Smooth muscle cell of the brain vasculature (primary cell): ENCODE measurements around the gene STARD13.

ENCODE experiments used
- DNase-seq: peaks from one replicate; pipeline ENCODE4 v3.0.0-alpha.2; 2012; ENCODE audit warnings: low read depth, low spot score

The STARD13 gene

DNA sequence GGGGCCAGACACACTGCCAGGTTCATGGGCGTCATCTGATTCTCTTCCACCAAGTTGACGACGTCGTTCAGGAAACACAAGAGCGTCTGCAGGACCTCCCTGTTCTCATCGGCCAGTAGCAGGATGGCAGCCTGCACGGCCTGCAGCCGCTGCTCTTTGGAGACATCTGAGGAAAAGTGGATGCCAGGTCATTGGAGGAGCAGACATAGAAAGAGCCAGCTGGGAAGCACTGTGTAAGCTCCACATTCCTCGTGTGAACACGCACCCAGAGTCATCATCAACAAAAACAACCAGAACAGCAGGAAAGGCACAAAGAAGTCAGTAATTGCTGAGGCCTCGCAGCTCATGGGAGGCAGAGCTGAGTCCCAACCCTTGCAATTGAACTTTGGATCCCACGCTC is 172.8 kb downstream of the STARD13 start:
- DNase-seq, result peak; percentile 73

DNA sequence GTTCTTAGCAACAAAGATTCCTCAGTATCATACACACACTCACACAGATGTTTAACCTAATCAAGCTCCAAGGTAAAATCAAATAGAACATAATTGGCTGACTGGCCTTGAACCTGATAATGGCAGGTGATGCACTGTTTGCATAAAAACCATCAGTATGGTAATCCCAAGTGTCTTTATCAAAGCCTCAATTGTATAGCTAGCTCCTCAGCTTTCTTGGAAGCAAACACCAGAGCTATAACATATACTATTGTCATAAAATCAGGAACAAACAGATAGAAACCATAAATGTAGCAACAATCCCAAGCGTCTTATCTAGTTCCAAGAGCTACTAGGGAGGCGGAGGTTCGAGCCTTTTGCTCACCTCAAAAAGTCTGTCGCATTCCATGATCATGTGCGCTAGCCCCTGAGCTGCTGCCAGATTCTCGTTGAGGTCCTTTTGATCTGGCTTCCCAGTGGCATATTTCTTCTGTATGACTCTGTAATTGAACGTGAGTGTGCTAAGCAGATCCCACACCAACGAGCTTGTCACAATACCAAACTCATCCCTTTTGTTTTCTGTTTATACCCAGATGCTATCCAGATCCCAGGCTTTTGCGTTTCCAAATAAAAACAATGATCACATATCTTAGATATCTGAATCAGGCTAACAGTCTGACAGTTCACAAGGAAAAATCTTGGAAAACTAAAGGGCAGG is 174.0 kb downstream of the STARD13 start:
- no peak for DNase-seq

DNA sequence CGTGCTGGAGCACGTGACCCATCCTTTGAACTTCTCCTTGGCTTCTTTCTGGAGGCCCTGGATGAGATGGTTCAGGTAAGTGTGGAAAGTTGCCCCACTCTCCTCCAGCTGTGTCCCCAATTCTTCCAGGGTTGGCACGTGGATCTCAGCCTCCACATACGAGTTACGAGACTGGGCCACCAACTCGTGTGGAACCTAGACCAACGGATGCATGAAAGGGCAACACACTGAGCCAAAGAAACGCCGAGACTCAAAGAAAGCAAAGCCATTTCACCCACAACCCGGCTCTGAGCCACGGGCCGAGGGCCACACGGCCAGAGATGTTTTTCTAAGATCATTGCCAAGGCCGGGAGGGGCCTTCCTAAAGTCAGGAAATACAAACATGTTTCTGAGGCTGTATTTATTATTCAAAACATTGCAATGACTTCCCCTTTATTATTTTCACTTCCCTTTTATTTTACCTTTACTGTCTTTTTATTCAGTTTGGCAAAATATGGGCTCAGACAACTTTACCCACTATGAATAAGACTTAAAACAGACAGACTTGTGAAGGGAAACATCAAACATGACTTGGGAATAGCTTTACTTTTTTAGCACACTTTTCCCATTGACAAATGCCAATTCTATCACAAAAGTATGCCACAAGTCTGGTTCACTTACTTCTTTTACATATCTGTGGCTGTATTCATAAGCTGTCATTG is 174.7 kb downstream of the STARD13 start:
- DNase-seq, result no peak

GRCh38 chr13:33110386-33110712 is 175.2 kb downstream of the STARD13 start:
- no peak for DNase-seq

- DNase-seq, result no peak
These were observed 175.8 kb downstream of the STARD13 start for GRCh38 chr13:33109801-33110200.

GRCh38 chr13:33109271-33109697 is 176.3 kb downstream of the STARD13 start:
- no peak for DNase-seq

DNA sequence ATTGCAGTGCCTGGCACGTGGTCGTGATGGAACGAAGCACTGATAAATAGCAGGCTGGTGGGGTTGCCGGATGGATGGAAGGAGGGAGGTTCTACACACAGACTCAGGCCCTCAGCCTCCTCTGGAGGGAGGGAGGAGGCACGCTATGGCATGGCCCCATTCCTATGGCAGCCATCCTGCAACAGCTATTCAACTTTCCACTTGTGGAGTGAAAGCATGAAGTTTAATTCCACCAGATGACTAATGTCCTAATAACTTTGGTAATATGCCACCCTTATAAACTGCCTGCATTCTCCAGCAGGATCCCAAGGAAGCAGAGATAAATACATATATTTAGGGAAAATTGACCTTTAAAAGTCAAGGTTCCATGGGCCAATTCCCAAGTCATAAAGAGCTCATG is 176.9 kb downstream of the STARD13 start:
- DNase-seq, result no peak

GRCh38 chr13:33107361-33107760 is 178.2 kb downstream of the STARD13 start:
- no peak for DNase-seq

DNA sequence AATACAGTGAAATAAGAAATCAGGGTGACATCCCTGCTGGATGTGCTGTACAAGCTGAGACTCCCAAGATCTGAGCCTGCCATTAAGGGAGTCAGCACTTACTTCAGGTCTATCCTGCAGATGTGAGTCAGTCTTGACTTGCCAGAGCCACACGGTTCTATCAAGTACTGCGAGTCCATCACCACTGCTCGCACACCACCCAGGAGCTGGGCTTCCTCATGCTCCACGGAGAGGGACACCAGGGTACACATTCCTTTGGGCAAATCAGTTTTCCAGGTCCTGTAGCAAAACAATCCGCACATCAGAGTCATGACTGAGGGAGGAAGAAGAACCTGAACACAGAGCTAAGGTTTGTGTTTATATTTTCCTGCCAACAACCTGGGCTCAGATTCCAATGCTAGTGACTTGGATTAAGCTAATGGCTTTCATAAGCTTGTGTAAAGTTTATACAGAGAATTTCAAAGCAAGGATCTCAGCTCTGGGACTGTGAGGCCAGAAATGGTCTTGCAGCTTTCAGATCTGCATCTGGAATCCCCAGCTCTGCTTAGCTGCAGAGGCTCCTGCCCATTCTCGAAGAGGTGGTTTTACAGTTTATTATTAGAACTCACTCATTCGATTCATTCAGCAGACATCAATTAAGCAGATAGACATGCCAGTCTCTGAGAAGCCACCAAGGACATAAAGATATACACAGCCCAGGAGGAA is 178.7 kb downstream of the STARD13 start:
- DNase-seq, result no peak

DNA sequence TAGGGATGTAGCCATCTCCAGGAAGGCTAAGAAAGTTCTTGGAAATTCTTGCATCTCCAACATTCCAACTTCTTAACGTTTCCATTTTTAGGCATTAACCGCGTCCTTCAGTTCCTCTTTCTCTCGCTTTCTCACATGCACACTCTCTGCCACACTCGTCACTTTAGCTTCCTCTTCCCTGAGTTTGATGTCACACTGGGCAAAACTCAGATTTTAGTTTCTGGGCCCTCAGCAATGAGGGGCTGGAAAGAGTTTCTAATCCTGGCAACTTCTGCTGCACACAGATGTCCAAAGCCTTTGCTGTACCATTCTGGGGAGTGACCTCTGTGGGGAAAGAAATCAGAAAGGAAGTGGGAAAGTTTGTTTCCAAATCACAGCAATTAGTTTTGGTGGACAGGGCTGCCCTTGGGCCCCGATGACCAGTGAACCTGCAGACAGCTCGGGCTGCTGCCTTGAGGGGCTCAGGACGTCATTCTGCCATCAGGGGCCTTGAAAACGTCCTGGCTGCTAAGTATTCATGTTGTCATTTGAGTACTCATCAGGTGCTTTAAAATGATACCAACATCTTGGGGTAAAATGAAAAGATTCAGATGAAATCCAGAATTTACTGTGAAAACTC is 180.1 kb downstream of the STARD13 start:
- no peak for DNase-seq

DNA sequence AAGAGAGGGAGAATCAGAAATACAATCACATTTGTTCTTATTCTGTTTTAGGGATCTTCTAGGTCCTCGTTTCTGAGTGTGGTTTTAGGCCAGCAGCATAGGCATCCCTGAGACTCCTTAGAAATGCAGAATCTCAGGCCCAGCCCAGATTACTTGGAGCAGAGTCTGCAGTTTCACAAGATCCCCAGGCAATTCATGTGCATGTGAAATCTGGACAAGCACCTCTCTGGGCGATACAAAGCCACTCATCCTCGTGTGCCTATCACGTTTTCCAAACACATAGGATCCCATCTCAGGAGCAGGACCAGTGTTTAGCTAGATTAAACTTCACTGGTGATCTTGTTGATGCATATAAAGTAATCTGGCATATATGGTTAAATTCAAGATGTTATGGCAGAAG is 182.1 kb downstream of the STARD13 start:
- DNase-seq, result no peak

- DNase-seq, result no peak
These were observed 183.7 kb downstream of the STARD13 start for GRCh38 chr13:33101835-33102234.

- DNase-seq, result no peak
These were observed 184.7 kb downstream of the STARD13 start for GRCh38 chr13:33100886-33101285.

- no peak for DNase-seq
These were observed 185.7 kb downstream of the STARD13 start for GRCh38 chr13:33099860-33100259.

- DNase-seq, result no peak
These were observed 188.5 kb downstream of the STARD13 start for GRCh38 chr13:33096886-33097605.

DNA sequence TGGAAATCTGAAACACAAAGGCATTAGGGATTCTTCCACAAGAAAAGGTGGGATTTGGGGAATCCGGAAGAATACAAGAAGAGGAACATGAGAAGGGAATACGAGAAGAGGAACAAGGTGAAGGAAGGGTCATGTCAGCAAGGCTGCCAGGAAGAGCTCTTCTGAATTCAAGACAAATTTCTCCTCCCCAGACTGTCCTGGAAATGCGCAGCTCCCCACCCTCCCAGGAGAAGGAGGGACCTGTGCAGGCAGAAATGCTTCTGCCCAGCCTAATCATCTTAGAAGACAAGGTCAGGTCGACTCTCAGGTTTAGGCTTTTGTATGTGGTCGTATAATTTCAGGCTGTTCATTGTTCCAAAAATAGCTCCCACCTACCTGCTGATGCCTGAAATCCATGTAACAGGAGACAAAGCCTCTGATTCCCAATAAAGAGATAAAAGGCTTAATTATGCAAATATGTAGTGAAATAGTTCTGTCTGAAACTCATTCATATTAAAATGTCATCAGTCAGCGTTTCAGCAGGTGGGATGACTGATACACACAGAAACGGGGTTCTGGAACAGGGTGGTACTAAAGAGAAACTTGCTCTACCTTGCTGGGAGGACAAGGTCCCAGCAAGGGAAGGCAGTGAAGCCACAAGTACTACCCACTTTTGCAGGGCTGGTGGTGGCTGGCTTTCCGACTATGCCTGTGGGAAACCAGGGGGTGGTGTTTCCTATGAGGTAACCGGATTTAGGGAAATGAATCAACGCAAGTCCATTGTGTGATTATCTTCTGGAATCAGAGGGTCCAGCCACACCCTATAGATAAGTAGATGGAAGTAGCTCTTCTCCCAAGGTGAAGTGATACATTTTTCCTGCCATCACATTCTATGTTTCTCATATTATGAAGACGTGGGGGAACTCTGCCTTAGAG is 193.2 kb downstream of the STARD13 start:
- no peak for DNase-seq

DNA sequence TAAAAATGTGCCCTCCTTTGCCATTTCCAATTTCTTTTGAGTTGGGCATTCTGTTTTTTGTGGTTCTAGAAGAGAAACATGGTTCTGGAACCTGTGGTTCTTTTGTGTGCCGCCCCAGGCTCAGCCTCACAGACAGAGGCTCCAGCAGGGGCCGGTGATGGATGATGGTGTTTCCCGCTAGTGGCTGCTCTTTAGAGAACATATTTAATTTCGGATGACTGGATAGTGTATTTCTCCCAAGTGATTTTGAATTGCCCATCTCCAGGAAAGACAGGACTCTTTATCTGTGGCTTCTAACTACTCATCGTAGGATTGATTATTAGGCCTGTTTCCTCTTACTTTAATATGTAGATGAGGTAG is 194.2 kb downstream of the STARD13 start:
- no peak for DNase-seq

- no peak for DNase-seq
These were observed 194.7 kb downstream of the STARD13 start for GRCh38 chr13:33090755-33091414.

GRCh38 chr13:33089311-33089710 is 196.2 kb downstream of the STARD13 start:
- no peak for DNase-seq

- DNase-seq, result no peak
These were observed 197.8 kb downstream of the STARD13 start for GRCh38 chr13:33087790-33088189.
